HG02884 (cell line): ENCODE measurements around the gene ASCL1.

ENCODE experiments used
- ATAC-seq: cut with Tn5 transposase; IDR thresholded peaks from one replicate; pipeline ENCODE4 v1.9.1; 2021; ENCODE audit warnings: mild to moderate bottlenecking, moderate library complexity; ENCODE audit not compliant: unreplicated experiment

The ASCL1 gene

DNA sequence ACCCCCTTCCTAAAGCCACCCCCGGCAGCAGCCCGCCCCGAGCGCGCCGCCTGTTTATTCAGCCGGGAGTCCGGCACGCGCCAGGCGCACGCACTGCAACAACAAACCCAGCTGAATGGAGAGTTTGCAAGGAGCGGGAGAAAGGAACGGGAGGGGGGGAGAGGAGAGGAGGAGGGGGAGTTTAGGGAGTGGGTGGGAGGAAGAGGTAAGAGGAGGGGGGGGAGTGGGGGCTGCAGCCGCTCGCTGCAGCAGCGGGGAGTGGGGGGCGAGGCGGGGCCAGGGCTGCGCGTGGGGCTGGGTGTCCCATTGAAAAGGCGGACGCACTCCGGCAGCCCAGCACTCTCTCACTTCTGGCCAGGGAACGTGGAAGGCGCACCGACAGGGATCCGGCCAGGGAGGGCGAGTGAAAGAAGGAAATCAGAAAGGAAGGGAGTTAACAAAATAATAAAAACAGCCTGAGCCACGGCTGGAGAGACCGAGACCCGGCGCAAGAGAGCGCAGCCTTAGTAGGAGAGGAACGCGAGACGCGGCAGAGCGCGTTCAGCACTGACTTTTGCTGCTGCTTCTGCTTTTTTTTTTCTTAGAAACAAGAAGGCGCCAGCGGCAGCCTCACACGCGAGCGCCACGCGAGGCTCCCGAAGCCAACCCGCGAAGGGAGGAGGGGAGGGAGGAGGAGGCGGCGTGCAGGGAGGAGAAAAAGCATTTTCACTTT is at the start of gene ASCL1:
ASCL1 (plus strand) TSS at position 336 of the 712 bp plus-strand sequence. CDS start 571 bp downstream, outside the sequence.
- ATAC-seq: peak; percentile 35

DNA sequence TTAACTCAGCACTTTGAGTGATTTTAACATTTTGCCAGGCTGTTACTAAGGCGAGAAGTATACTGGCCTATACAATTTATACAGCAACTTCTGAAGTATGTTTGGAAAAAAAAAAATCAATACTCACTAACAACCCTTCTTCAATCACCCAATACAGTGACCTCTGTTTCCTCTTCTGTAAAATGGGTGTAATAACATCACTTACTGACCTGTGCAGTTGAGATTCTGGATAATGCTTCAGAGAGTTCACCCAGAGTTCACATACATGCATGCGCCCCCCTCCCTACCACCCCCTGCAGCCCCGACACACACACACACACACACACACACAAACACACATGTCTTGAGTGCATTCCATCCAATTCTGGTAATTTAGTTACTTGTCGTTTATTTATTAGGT is 49.6 kb upstream of the ASCL1 start:
- ATAC-seq: no peak

DNA sequence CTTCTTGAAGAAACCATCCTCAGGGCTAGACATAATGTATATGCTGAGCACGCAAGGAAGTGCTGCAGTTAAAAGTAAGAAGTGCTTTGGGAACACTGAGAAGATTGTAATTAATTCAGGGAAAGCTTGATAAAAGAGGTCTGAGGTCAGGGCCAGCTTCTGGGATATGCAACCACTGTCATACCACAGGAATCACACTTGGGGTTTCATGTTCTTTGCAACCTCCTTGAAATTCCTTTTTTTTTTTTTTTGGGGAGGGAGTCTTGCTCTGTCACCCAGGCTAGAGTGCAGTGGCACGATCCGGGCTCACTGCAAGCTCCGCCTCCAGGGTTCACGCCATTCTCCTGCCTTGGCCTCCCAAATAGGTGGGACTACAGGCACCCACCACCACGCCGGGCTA is 47.3 kb upstream of the ASCL1 start:
- ATAC-seq: no peak

DNA sequence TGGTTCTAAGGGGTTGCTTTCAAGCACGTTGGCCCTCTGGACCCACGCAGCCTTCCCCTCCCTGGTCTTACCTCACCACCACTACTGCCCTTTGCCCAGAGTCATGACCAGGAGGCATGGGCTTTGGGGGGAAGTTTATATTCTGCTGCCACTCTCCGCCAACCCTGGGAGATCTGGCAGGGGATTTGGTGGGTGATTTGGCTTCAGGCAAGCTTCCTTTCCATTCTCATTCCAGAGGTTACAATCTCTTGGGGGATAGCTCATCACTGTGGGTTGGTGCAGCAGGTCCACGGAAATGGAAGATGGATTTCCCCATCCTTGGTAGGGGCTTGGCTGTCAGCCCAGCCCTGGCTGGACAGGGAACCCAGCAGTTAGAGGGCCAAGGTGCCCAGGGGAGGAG is 46.7 kb upstream of the ASCL1 start:
- no peak for ATAC-seq

DNA sequence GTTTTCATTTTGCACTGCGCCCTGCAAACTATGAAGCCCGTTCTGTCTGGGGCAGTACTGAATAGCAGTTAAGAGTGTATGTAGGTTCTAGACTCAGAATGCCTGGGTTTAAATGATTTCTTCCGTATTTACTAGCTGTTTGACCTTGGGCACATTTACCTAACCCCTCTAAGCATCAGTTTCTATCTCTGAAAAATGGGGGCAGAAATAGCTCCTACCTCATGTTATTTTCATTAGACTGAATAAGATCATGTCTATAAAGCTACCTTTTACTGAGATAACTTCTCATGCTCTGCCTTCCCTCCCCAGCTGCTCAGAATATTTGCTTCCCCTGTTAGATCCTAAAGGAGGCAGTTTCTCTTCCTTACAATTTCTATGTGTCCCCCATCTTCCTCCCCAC is 46.2 kb upstream of the ASCL1 start:
- ATAC-seq: no peak

DNA sequence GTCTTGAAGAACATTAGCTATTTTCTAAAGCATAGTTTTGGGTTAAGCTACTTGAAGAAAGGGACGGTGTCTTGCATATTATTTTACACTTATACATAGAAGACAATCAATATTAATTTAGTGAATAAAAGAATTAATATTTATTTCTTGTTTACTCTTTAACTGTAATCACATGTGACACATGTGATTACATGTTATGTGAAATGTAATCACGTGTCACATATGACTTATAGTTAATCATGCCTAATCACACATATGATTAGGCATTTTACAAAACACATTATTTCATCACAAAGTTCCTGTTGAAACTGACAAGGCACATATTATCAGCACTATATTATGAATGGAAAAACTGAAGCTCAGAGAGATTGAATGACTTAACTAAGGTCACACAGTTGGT is 45.2 kb upstream of the ASCL1 start:
- no peak for ATAC-seq

DNA sequence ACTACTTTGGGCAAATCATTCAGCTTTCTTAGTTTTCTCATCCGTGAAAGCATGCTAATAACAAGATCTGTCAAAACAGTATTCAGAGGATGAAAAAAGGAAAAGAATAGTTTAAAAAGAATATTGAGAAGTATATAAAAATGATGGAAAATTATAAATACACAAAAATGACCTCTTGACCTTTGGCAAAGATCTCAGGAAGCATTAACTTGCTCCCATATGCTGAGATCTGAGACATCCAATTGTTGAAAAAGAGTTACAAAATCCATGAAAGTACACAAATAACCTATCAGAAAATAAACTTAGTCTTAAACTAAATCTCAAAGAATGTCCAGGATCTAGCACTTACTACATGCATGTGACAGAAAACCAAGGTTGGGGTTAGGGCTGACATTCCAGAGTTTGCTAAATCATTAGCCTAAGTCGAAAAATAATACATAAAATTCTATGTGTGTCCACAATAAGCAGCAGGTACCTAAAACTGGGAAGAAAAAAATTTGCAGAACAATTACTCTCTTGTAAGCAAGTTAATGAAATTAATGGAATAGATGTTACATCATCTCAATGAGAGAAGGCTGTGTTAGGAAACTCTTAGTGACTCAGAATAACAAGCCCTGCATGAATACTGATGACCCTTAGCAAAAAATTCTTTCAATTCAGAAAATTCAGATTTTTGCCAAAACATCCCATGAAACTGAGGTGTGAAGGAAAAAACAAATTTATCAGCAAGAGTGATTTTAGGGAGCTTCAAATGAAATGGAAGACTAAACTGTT is 43.8 kb upstream of the ASCL1 start:
- no peak for ATAC-seq

DNA sequence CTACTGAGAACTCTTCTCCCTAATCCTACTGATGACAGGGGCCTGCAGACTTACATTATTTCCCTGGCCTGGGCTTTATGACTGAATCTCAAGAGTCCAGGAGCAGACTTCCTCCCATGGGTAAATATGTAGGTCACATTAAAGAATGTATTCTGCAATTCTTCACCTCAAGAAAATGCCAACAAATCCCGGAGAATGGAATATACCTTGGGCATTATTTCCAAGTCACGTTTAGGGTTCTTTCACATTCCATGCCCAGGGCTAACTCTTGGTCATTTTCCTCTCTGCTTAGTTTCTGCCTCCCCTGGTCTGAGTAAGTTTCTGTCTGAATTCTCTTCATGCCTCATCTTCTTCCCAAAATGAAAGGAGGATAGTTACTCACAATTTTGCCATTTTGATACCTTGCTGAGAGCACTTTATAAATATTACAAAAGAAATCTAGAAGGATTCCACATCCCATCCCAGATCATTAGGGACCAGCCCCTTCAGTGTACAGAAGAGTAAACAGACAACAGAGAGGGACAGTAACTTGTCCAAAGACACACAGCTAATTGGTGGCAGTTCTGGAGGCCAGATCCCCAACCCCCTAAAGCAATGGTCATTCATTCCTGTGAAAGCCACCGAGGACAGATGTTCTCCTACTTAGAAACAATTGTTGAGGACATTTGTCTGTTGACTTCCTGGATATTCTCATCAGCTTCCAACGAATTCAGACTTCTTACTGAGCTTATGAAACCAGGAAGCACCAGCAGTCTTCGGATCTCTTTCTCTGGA is 41.0 kb upstream of the ASCL1 start:
- no peak for ATAC-seq

DNA sequence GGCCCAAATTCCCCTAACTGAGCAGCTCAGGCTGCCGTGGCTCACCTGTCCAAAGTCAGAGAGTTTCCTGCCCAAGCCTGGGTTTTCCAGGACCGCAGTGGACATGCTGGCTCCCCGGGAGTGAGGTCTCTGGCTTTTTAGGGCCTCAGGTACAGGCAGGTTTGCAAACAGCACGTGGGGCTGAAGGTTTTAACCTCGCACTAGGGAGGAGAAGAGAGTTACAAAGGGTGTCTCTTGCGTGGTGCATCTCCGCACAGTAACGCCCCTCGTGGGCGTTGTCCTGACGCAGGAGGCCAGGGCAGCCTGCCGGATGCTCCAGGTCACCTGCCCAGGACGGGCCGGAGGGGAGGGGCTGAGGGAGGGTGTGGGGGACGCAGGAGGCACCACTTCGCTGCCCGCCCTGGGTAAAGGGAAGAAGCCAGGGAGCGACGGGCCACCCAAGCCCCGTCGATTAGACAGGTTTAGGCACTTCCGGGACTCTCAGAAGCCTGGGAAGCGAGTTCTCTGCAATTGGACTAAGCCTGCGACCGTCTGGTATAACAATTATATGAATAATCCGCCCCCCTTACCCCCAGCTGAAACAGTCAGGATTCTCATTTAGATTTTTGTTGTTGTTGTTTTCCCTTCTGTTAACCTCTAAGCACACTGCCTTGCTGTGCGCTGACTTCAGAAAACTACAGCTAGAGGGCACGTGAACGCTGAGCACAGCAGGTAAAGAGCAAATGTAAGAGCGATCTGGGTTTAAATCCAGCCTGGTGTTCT is 40.3 kb upstream of the ASCL1 start, which contains the start of gene PAH:
PAH (minus strand) TSS at position 219 of the 762 bp plus-strand sequence; CDS start at position 105, 114 bp downstream.
- ATAC-seq: no peak

DNA sequence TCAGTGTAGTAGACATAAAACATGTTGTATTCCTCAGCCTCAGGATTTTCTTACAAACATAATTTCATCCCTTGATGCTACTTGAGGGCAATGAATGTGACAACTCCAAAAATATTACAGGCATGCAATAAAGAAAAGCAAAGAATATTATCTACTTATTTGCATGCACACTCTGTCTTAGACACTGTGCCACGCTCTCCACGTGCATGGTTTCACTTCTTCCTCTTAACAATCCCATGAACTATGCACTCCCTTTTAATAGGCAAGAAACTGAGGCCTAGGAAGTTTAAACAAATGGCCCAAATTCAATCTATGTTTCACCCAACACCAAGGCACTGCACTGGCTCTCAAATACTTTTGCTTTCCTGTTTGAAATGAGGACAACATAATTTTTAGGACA is 38.6 kb upstream of the ASCL1 start:
- ATAC-seq: no peak

DNA sequence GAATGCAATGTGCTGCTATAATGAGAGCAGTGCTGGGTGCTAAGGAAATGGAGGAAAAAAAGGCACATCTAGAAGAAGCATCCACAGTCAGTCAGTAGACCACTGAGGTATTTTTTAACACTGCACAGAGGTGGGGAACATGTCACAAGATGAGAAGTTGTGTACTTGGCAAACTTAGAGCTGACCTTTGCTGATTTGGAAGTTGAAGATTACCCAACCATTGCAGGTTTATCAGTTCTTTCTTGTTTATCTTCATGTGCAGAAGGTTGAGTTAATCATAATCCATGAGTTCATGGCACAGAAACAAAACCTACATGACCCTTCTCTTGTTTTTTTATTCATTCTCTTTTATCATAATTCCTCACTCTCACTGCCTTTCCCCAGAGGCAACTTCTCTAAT is 37.2 kb upstream of the ASCL1 start:
- ATAC-seq: no peak

DNA sequence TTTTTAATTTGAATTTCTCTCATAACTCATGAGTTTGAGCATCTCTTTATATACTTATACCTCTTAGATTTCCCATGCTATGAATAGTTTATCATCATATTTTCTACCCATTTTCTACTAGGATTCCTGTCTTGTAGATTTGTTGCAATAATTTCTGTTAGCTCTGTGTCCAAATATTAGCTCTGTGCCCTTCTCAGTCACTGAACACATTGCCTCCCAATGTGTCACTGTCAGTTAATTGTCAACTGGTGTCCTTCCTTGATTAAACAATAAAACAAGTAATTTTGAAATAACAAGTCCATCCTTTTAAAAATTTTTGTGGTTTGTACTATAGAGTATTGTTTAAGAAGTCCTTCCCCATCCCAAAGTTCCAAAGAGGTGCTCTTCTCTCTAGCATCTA is 36.2 kb upstream of the ASCL1 start:
- no peak for ATAC-seq

DNA sequence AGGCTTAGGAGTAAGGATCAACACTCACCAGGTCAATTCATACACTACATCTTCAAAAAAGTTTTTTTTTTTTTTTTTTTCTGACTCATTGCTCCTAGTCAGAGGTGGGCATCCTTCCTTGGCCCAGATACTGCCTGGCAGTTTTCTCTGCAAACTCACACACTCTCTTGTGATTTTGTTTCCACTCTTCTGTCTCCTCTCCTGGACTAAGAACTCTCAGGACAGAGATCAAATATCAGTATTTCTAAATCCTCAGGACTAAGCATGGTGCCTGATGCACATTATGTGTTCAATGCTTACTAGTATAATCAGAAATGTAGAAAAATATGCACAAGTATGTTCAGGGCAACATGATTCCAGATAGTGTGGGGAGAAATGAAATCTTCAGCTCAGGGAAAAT is 30.3 kb upstream of the ASCL1 start:
- ATAC-seq: no peak

DNA sequence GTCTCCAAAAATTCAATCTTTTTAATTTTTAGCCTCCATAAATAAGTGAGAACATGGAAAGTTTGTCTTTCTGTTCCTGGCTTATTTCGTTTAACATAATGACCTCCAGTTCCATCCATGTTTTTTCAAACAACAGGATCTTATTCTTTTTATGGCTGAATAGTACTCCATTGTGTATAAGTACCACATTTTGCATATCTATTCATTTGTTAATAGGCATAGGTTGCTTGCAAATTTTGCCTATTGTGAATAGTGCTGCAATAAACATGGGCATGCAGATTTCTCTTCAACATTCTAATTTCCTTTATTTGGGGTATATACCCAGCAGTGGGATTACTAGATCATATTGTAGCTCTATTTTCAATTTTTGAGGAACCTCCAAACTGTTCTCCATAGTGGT is 24.3 kb upstream of the ASCL1 start:
- ATAC-seq: no peak

DNA sequence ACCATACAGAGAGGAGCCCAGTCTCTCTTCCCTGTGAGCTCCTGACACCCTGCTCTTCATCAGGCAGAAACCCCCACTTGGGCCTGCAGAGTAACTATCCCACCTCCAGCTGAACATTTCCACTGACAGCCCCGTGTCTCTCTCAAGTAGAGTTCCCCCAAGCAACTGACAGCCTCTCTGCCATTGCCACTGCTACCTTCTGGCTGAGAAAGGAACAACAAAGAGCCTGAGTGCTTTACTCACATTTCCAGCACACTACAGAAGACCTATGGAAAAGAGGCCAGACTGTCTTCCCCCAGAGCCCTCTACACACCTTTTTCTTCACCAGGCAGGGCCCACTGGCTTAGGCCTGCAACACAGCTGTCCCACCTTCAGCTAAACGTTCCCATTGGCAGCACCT is 18.4 kb upstream of the ASCL1 start:
- ATAC-seq: no peak

DNA sequence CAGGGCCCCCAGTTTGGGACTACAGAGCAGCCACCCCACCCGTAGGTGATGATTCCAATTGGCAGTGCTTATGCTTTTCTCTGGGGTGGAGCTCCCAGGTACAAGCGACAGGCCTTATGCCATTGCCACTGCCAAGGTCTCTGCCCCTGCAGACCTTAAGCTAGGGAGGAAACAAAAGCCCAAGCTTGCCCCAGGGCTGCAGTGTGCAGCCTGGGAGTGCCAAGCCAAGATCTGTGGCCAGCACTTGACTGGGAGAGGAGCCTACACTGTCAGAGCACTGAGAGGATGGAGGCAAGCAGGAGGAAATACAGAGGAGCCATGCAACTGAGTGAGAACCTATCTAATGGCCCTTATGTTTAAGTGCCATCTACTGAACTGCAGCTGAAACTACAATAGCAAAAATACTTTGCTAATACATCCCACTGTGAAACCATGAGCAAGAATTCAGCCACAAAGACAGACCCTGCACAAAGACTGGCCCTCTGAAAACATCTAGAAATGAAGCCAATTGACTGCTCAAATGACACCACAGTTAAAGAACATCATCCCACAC is 17.7 kb upstream of the ASCL1 start:
- no peak for ATAC-seq

DNA sequence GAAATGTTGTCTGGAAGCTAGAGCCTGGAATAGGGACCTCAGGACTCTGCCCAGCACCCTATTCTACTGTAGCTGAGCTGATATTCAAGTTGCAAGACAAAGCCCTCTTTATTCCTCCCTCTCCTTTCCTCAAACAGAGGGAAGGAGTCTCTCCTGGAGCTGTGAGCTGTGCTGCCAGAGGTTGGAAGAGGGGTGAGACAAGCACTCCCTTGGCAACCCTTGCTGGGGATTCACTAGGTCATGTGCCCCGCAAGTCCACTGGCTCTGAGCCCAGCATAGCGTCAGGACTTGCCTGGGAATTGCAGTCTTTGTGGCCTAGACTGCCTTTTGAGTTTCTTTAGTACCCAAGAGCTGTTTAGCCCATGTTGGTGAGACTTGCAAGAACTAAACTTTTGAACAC is 11.4 kb upstream of the ASCL1 start:
- no peak for ATAC-seq

DNA sequence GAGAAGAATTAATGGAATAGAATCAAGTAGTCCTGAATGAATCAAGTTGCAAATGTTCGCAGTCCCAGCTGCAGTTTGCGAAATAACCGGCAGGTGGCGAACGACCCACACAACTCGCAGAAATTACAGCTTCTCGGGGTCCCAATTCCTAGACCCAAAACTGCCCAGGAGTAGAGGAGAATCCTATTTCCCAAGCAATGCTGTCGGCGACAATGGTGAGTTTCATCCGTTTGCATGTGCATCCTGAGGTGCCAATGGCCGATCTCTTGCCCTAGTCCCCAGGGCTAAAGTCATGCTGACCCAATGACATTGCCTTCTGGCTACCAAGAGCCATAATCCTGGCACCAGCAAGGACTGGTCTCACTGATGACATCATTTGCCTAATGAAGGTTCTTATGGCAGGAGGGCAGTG is 8.5 kb upstream of the ASCL1 start:
- ATAC-seq: no peak

DNA sequence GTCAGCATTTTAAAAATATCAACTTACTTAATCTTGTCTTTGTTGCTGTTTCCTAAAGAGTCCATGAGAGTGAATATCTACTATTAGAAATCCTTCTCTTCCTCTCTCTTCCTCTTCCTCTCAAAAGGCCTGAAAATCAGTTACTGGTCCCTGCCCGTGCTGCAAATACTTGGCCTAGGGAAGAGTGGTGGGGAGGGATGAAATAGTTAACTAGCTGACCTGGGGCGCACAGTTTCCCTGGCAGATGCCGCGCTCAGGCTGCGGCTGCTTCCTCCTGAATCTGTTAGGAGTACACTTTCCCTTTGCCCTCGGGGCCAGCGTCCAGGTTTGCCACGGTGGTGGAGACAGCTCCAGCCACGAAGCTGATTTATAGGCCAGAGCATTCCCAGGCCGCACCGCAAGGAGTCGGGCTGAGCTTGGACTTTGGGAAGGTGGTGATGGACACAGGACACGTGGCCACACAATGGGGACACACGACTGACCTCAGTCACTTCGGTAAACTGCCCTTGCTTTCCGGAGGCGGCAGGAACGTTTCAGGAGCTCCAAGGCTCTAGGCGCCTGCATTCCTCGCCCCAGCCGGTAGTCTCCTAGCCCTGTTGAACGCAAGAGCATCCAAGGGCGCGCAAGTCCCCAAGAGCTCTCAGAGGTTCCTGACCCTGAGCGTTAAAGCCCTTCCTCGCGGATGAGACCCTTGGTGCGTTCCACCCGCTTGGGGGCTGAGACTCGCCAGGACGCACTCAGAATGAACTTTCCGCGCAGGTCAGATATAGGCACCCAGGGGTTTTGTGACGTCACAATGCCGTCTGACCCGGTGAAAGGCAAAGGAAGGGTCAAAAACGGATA is 7.1 kb upstream of the ASCL1 start:
- no peak for ATAC-seq
